Neuron (in vitro differentiated cells): ENCODE measurements around the gene OAF.

Experiments used
- H2AFZ ChIP-seq: one replicate; pipeline ENCODE4 v1.6.1; 2013; ENCODE audit warnings: low read depth, mild to moderate bottlenecking, inconsistent platforms, low read length, moderate library complexity
- H3K27me3 ChIP-seq: one replicate; pipeline ENCODE4 v1.6.1; 2013; ENCODE audit warnings: low read length; ENCODE audit not compliant: insufficient read depth
- H3K36me3 ChIP-seq: one replicate; pipeline ENCODE4 v1.6.1; 2013; ENCODE audit warnings: low read length; ENCODE audit not compliant: insufficient read depth
- H3K4me1 ChIP-seq: one replicate; pipeline ENCODE4 v1.6.1; 2013; ENCODE audit warnings: low read length; ENCODE audit not compliant: insufficient read depth
- H3K4me3 ChIP-seq: 2 replicates; pipeline ENCODE4 v1.5.1; 2013; ENCODE audit warnings: mild to moderate bottlenecking, low read length, moderate library complexity
- H3K9me3 ChIP-seq: one replicate; pipeline ENCODE4 v1.6.1; 2013; ENCODE audit warnings: low read length

Gene OAF

GRCh38 chr11:120215634-120216033, 4.8 kb downstream of the OAF start:
- no peak overlapping the region for H2AFZ ChIP-seq
- H3K4me1 ChIP-seq, result peaks cover 20% of the 10 kb centered on the region
- H3K27me3 ChIP-seq, result peaks cover 5% of the 10 kb centered on the region
- H3K4me3 ChIP-seq, result no peak overlapping the region
- H3K36me3 ChIP-seq, result no peaks in the 10 kb centered on the region
- H3K9me3 ChIP-seq, result no peaks in the 10 kb centered on the region

- Histone ChIP-seq H3K27me3 (peaks cover 3% of the 10 kb centered on the region), H3K9me3 (no peaks in the 10 kb centered on the region), H3K36me3 (no peaks in the 10 kb centered on the region), H2AFZ (no peak overlapping the region), H3K4me3 (no peak overlapping the region), H3K4me1 (peaks cover 18% of the 10 kb centered on the region)
Observed at GRCh38 chr11:120216426-120217102, 5.7 kb downstream of the OAF start.

DNA sequence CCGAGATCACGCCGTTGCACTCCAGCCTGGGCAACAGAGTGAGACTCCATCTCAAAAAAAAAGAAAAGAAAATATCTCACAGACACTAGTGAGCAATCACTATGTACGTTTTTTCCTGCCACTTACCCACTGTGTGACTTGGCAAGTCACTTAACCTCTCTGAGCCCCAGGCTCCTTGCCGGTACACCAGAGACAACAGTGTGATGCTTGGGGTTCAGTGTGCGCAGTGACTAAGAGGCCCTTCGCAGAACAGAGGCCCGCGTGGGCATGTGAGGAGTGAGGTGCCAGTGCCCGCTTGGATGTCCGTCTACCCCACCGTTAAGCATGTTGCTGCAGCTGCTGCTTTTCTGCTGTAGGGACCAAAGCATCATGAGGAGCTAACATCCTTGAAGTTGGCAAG, 6.7 kb downstream of the OAF start:
- no peaks in the 10 kb centered on the region for H3K36me3 ChIP-seq
- H3K27me3 ChIP-seq, result no peaks in the 10 kb centered on the region
- no peak overlapping the region for H2AFZ ChIP-seq
- peaks cover 14% of the 10 kb centered on the region for H3K4me1 ChIP-seq
- H3K9me3 ChIP-seq, result no peaks in the 10 kb centered on the region
- no peak overlapping the region for H3K4me3 ChIP-seq

DNA sequence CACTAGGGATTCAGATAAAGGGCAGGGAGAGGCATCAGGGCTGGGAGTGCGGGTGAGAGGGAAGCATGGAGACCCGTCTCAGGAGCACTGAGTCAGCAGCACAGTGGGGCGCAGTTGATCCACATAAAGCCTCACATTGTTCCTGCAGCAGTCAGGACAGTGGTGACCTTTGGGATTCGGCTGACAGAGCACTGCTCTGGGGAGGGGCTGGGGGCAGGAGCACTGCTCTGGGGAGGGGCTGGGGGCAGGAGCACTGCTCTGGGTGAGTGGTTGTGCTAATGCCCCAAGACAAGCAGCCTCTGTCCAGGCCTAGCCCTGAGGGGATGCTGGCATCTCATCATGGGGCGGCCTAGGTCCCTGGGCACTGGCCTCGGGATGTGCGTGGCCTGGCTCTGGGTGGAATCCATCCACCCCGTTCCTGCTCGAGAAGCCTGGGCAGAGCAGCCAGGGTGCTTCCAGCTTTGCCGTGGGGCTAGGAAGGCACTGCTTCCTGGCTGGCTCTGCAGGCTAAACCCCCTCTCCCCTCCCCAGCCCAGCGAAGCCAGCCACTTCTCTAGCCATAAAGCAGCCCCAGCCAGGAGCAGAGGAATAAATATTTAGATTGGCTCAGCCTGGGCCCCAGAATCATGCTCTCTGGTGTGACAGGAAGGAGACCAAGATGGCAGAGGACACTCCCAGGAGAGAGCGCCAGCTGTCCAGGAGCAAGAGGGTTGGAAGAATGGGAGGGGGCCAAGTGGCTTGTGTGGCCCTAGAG, 7.3 kb downstream of the OAF start:
- Histone ChIP-seq H3K4me1 (peaks cover 10% of the 10 kb centered on the region), H3K27me3 (no peaks in the 10 kb centered on the region)

DNA sequence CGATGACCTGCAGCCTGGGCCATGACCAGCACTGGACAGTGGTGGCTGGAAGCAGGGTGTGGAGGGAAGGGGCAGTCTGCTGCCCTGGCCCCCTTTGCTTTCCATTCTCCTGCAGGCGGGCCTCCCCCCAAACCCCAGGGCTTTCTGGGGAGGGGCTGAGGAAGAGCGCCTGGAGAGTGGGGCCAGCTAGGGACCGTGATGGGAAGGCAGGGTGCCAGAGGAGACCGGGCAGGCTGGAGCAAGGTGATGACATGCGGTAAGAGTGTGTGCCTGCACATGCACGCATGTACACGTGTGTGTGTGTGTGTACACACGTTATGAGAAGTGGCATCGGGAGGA, 7.8 kb downstream of the OAF start:
- H3K4me1 ChIP-seq, result peaks cover 10% of the 10 kb centered on the region
- no peaks in the 10 kb centered on the region for H3K27me3 ChIP-seq

More for the DNA sequence above, 7.3 kb downstream of the OAF start:
- H3K4me3 ChIP-seq, result no peak overlapping the region
- H3K9me3 ChIP-seq, result no peaks in the 10 kb centered on the region
- H3K36me3 ChIP-seq, result no peaks in the 10 kb centered on the region
- H2AFZ ChIP-seq, result no peak overlapping the region

DNA sequence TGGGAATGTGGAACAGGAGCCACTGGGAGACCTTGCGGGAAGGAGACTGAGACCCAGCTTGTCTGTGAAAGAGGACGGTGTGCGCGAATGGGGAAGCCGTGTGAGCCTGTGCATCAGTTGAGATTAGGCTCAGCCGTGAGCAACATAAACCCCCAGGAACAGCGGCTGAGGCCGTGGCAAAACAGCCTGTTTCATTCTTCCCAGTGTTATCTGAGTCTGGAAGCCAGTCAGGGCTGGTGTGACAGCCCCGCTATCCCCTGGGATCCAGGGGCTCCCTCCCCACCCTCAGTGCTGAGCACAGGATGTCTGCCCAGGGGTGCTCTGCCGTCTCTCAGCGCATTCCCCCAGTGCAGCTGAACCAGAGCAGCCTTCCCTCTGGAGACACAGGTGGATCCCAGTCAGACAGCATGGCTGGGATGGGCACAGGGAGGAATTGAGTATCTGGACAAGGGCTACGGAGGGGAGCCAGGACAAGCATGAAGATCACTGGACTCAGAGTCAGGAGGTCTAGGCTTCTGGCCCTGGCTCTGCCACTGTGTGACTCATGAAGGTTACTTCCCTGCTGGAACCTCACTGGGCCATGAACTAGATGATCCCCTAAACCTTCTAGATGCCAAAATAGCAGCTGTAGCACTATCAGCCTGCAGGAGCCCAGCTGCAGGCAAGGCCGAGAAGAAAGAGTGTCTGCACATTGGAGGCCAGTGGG, 8.6 kb downstream of the OAF start:
- H3K4me1 ChIP-seq, result peaks cover 11% of the 10 kb centered on the region
- H3K9me3 ChIP-seq, result no peaks in the 10 kb centered on the region
- no peak overlapping the region for H3K4me3 ChIP-seq
- H3K27me3 ChIP-seq, result no peaks in the 10 kb centered on the region
- no peaks in the 10 kb centered on the region for H3K36me3 ChIP-seq
- no peak overlapping the region for H2AFZ ChIP-seq

More for the DNA sequence above, 7.8 kb downstream of the OAF start:
- no peak overlapping the region for H2AFZ ChIP-seq
- H3K36me3 ChIP-seq, result no peaks in the 10 kb centered on the region
- no peak overlapping the region for H3K4me3 ChIP-seq
- H3K9me3 ChIP-seq, result no peaks in the 10 kb centered on the region

- Histone ChIP-seq H2AFZ (no peak overlapping the region), H3K9me3 (no peaks in the 10 kb centered on the region), H3K4me1 (peaks cover 18% of the 10 kb centered on the region), H3K36me3 (no peaks in the 10 kb centered on the region), H3K27me3 (no peaks in the 10 kb centered on the region), H3K4me3 (no peak overlapping the region)
Observed at GRCh38 chr11:120219938-120220746, 9.3 kb downstream of the OAF start.

DNA sequence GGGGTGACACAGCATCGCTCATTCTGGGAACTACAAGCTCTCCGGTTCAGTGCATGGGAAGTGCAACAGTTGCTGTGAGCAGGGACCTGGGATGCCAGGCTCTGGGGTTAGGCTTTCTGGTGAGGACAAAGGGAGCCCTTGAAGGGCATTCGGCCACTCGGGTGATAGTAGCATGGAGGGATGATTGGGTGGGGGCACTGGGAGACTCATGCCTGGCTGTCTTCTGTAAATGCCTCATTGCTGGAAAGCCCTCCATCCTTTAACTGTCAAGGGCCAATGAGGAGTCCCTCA, 9.9 kb downstream of the OAF start:
- Histone ChIP-seq H3K36me3 (no peaks in the 10 kb centered on the region), H3K27me3 (no peaks in the 10 kb centered on the region), H2AFZ (no peak overlapping the region), H3K4me3 (no peak overlapping the region), H3K9me3 (no peaks in the 10 kb centered on the region), H3K4me1 (peaks cover 22% of the 10 kb centered on the region)

- peaks cover 22% of the 10 kb centered on the region for H3K4me1 ChIP-seq
- H2AFZ ChIP-seq, result no peak overlapping the region
- no peak overlapping the region for H3K4me3 ChIP-seq
- H3K9me3 ChIP-seq, result no peaks in the 10 kb centered on the region
- no peaks in the 10 kb centered on the region for H3K36me3 ChIP-seq
- no peaks in the 10 kb centered on the region for H3K27me3 ChIP-seq
Observed at GRCh38 chr11:120221115-120221752, 10.4 kb downstream of the OAF start.

DNA sequence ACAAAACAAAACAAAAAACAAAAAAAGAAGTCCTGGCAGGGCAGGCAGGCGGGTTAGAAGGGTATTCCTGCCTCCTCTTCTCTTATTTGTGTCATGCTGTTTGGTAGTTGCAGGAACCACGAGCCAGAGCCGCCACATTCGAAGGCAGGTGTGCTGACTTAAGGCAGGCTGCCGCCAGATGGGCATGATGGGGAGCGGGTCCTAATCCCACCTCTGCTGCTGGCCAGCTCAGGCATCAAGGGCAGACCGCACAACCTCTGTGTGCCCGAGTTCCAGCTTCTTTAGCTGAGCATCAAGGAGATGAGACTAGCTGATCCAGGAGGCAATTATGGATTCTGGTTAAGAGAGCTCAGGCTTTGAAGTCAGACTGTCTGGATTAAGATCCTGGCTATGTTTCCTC, 12.1 kb downstream of the OAF start:
- H3K9me3 ChIP-seq, result no peaks in the 10 kb centered on the region
- no peaks in the 10 kb centered on the region for H3K27me3 ChIP-seq
- H2AFZ ChIP-seq, result no peak overlapping the region
- no peaks in the 10 kb centered on the region for H3K36me3 ChIP-seq
- peaks cover 19% of the 10 kb centered on the region for H3K4me1 ChIP-seq
- no peak overlapping the region for H3K4me3 ChIP-seq

DNA sequence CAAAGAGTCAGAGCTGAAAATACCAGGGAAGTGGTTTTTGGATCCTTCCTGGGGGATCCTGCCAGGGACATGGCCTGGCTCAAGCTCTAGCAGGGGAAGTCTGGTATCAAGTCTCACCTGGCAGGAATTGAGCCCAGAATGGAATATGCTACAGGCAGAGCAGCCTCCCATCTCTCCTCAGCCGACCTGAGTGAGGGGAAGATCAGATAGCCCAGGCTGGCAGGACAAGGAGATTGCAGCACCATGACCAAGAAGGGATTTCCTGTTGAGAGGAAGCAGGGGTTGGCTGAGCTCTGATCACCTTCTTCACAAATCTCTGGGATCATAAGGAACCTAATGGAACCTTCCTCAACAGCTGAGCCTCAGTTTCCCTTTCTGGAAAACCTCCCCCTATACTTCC, 13.0 kb downstream of the OAF start:
- no peaks in the 10 kb centered on the region for H3K36me3 ChIP-seq
- no peaks in the 10 kb centered on the region for H3K9me3 ChIP-seq
- H3K4me3 ChIP-seq, result no peak overlapping the region
- H3K4me1 ChIP-seq, result peaks cover 12% of the 10 kb centered on the region
- no peak overlapping the region for H2AFZ ChIP-seq
- H3K27me3 ChIP-seq, result no peaks in the 10 kb centered on the region

- Histone ChIP-seq H3K4me3 (no peak overlapping the region), H3K36me3 (no peaks in the 10 kb centered on the region), H3K9me3 (no peaks in the 10 kb centered on the region), H3K27me3 (no peaks in the 10 kb centered on the region), H2AFZ (no peak overlapping the region), H3K4me1 (peaks cover 12% of the 10 kb centered on the region)
Observed at GRCh38 chr11:120224361-120224760, 13.5 kb downstream of the OAF start.
